ENCODE results near the gene HPN. TPM values are rescaled to one million over a fixed set of nuclear protein-coding genes. Genes with fewer than 3 reads are reported as not detected.
"Not testable (repeated sequence)": the region's sequence is repeated elsewhere in the genome, so short reads cannot be mapped to it uniquely, and the experiment has no call there.

The HPN gene
- total RNA-seq: 10 to 100 TPM in 2 of 4 donors, 1 to 10 TPM in 2; 2.5 to 17.7 (median 8.1) TPM
- 10 to 100 TPM in 1 of 3 donors, 1 to 10 TPM in 2; 1.6 to 12.6 (median 5.2) TPM for polyA plus RNA-seq
- long read RNA-seq, donor 1, partial matches to known transcripts: 4 of 8 reads
- long read RNA-seq, donor 1, other reads (novel, unspliced or antisense): 4 of 8 reads
- long read RNA-seq, donor 2, partial matches to known transcripts: 17 of 25 reads
- long read RNA-seq, donor 2, other reads (novel, unspliced or antisense): 8 of 25 reads

- Histone ChIP-seq H3K27ac (peak within 1 kb of the TSS; percentile 94), H3K9me3 (no peaks in the 10 kb centered on the region), H3K36me3 (ENCODE audit: insufficient read depth in 1 of 2, low read depth in 1 of 2) (peaks cover 0 to 19% of the 10 kb centered on the region in 2 donors), H3K4me1 (peaks cover 75% of the 10 kb centered on the region), H3K4me3 (peak within 1 kb of the TSS; percentile 32), H3K27me3 (ENCODE audit: insufficient read depth in 3 of 3, low read length in 2 of 3) (no peaks in the 10 kb centered on the region)
- intact Hi-C loops (cut with DNase I): loop anchor here in 1 of 2 donors (5.0 kb wide), 1 partner anchor 96 kb away; the partner anchor contains the start of genes FXYD1 and LGI4
- TF ChIP-seq, protein P1, sequence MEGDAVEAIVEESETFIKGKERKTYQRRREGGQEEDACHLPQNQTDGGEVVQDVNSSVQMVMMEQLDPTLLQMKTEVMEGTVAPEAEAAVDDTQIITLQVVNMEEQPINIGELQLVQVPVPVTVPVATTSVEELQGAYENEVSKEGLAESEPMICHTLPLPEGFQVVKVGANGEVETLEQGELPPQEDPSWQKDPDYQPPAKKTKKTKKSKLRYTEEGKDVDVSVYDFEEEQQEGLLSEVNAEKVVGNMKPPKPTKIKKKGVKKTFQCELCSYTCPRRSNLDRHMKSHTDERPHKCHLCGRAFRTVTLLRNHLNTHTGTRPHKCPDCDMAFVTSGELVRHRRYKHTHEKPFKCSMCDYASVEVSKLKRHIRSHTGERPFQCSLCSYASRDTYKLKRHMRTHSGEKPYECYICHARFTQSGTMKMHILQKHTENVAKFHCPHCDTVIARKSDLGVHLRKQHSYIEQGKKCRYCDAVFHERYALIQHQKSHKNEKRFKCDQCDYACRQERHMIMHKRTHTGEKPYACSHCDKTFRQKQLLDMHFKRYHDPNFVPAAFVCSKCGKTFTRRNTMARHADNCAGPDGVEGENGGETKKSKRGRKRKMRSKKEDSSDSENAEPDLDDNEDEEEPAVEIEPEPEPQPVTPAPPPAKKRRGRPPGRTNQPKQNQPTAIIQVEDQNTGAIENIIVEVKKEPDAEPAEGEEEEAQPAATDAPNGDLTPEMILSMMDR (IDR thresholded peaks at IDR 0.05): no peak
- peak; percentile 1 to 4 (median 2) for ATAC-seq
- DNase-seq: peak in 1 of 2 donors; percentile 63
- WGBS, 3 donors: 51 to 59% (median 57%) methylated on average over 15 to 19 of the region's 19 CpGs
These were observed at the start of gene HPN for GRCh38 chr19:35041548-35042055. HPN (plus strand) TSS chr19:35041721; CDS start chr19:35042507, 786 bp downstream.

DNA sequence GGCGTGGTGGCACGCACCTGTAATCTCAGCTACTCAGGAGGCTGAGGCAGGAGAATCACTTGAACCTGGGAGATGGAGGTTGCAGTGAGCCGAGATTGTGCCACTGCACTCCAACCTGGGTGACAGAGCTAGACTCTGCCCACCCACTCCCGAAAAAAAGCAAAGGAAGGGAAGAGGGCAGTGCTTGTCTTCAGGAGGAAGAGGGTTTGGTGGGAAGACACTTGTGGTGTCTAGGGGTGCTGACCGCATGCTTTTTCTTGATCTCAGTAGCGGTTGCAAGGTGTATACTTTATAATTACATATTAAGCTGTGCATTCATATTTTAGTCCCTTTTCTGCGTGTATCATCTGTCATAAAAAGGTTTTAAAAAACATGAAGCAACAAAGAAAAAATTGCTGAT lies 48.9 kb upstream of the HPN start:
- intact Hi-C loops (cut with DNase I); H3K9me3 ChIP-seq; H3K27me3 ChIP-seq (ENCODE audit: insufficient read depth in 3 of 3, low read length in 2 of 3); H3K4me3 ChIP-seq; H3K36me3 ChIP-seq (ENCODE audit: insufficient read depth in 1 of 2, low read depth in 1 of 2); DNase-seq; ATAC-seq; H3K27ac ChIP-seq; H3K4me1 ChIP-seq: not testable (repeated sequence)
- 84 to 94% (median 86%) methylated on average over 7 of the region's 7 CpGs for WGBS, 3 donors

DNA sequence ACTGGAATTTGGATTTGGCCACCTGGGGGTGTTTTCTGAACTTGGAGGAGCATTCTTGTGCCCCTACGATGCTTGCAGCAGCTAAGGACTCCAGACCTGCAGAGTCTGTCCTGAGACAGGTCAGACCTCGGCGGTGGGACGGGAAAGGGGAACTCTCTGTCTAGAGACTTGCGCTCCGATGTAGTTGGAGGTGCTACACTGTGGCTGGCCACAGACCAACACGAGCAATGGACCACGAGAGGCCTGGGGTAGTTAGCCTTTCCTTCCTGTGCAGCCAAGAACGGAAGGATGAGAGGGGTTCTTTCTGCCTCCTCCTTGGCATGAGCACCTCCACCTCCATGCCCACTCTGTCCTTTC lies 47.3 kb upstream of the HPN start:
- TF ChIP-seq, protein P1 (IDR thresholded peaks at IDR 0.05): no peak
- H3K27me3 ChIP-seq (ENCODE audit: insufficient read depth in 3 of 3, low read length in 2 of 3): no peaks in the 10 kb centered on the region
- 48 to 59% (median 49%) methylated on average over 9 of the region's 9 CpGs for WGBS, 3 donors
- H3K36me3 ChIP-seq (ENCODE audit: insufficient read depth in 1 of 2, low read depth in 1 of 2): no peaks in the 10 kb centered on the region
- intact Hi-C loops (cut with DNase I): no loop called here
- peak in 2 of 4 donors; percentile 16 to 18 for ATAC-seq
- H3K9me3 ChIP-seq: no peaks in the 10 kb centered on the region
- DNase-seq: no peak
- peak overlapping the region; percentile 62 for H3K4me3 ChIP-seq
- peaks cover 6% of the 10 kb centered on the region for H3K4me1 ChIP-seq
- H3K27ac ChIP-seq: peak overlapping the region; percentile 81

DNA sequence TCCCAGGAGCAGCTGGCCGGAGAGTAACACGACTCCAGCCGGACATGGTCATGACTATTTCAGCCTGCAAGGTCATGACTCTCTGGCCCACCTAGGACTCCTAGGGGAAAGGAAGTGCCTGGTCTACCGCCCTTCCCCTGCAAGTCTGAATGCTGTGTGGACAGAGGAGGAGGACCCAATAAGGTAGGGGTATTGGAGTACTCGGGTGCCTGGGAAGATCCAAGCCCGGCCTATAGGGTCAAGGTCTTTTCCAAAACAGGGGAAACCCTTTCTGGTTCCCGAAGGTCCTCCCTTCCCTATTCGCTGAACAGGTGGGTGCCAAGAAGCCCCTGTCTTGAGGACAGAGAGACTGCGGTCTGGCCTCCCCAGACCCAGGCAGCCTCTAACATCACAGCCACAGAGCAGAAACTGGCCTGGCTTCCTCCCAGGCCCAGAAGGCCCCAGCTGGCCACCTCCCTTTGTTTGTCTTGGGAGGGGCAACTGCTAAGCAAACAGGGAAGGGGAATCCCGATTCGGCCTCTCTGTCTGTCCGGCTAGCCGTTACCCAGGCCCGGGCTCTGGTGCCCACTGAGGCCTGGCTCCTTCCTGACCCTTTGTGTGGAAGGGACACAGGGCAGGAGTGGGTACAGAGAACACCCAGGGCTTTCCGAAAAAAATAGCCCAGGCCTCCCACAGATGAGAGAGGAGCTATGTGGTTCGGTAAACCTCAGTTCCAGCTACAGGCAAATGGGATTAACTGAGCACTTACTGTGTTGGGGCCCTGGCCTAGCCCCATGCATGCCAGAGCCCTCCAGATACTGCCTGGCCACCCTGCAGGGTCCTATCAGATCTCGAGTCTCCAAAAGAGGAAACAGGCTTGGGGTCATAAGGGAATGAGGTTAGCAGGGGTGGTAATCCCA lies 46.6 kb upstream of the HPN start:
- peaks cover 9% of the 10 kb centered on the region for H3K4me1 ChIP-seq
- DNase-seq (peak in 1 of 2 donors; percentile 56), ATAC-seq (peak; percentile 66 to 89 (median 83))
- H3K36me3 ChIP-seq (ENCODE audit: insufficient read depth in 1 of 2, low read depth in 1 of 2): no peaks in the 10 kb centered on the region
- peak overlapping the region; percentile 62 for H3K4me3 ChIP-seq
- H3K9me3 ChIP-seq: no peaks in the 10 kb centered on the region
- intact Hi-C loops (cut with DNase I): no loop called here
- H3K27me3 ChIP-seq (ENCODE audit: insufficient read depth in 3 of 3, low read length in 2 of 3): no peaks in the 10 kb centered on the region
- WGBS, 3 donors: 28 to 44% (median 38%) methylated on average over 17 of the region's 17 CpGs
- H3K27ac ChIP-seq: peak overlapping the region; percentile 81
- TF ChIP-seq, protein P1 (IDR thresholded peaks at IDR 0.05): no peak

DNA sequence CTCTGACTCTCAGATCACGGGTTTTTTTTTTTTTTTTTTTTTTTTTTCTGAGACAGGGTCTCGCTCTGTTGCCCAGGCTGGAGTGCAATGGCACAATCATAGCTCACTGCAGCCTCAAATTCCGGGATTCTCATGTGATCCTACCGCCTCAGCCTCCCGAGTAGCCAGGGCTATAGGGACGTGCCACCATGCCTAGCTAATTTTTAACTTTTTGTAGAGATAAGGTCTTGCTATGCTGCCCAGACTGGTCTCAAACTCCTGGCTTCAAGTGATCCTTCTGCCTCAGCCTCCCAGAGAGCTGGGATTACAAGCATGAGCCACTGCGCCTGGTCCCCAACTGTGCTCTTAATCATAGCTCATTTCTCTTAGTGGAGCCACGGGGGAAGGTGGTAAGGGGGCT lies 46.0 kb upstream of the HPN start:
- Histone ChIP-seq H3K27ac (peak overlapping the region; percentile 81), H3K36me3 (ENCODE audit: insufficient read depth in 1 of 2, low read depth in 1 of 2) (no peaks in the 10 kb centered on the region), H3K4me1 (peaks cover 9% of the 10 kb centered on the region), H3K27me3 (ENCODE audit: insufficient read depth in 3 of 3, low read length in 2 of 3) (no peaks in the 10 kb centered on the region), H3K4me3 (peak overlapping the region; percentile 62), H3K9me3 (no peaks in the 10 kb centered on the region)
- no peak for ATAC-seq
- DNase-seq: no peak
- WGBS, 3 donors: 71 to 89% (median 76%) methylated on average over 8 of the region's 8 CpGs
- TF ChIP-seq, protein P1 (IDR thresholded peaks at IDR 0.05): no peak
- intact Hi-C loops (cut with DNase I): no loop called here
